Fibroblast of lung (primary cell): ENCODE measurements around the gene HTATIP2.

ENCODE experiments used
- CTCF ChIP-seq, 2 donors: IDR thresholded peaks in 1 of 2; conservative IDR thresholded peaks in 1 of 2; 1 replicate in 1 of 2; 2 replicates in 1 of 2; pipeline ENCODE4 v1.5.1; 2011 to 2012; ENCODE audit warnings: low read length in 2 of 2, control low read depth in 1 of 2, inconsistent platforms in 1 of 2, low read depth in 1 of 2, mild to moderate bottlenecking in 1 of 2
- EZH2 ChIP-seq: IDR thresholded peaks from 2 replicates; pipeline ENCODE4 v1.5.1; 2012; ENCODE audit warnings: low read length, control low read depth, mild to moderate bottlenecking; ENCODE audit errors: missing control alignments

- no peak for TF ChIP-seq CTCF (conservative IDR thresholded peaks at IDR 0.05 in 1 of 2, IDR thresholded peaks at IDR 0.05 in 1 of 2; ENCODE audit: low read depth in 1 of 2, low read length in 2 of 2)
- no peak for TF ChIP-seq EZH2
Measured at GRCh38 chr11:20399498-20399897, 36.0 kb downstream of the HTATIP2 start.
